Tibial nerve (tissue), 4 donors: ENCODE measurements around the gene CYP27A1.
"Not testable (repeated sequence)": the region's sequence is repeated elsewhere in the genome, so short reads cannot be mapped to it uniquely, and the experiment has no call there.

Experiments
- CTCF ChIP-seq, 5 experiments: fragments of 200-600 bp in 3 of 5; fragments of 450-650 bp in 2 of 5; sonication (generic) in 3 of 5; IDR thresholded peaks; one replicate each; pipeline ENCODE4 v1.5.1; 2016 to 2019; ENCODE audit warnings: antibody characterized with exemption in 5 of 5, mild to moderate bottlenecking in 3 of 5, moderate library complexity in 2 of 5
- EP300 ChIP-seq, 2 donors: sonication (generic); formaldehyde crosslinking; IDR thresholded peaks; one replicate each; pipeline ENCODE4 v1.6.1; 2017; ENCODE audit warnings: antibody characterized with exemption in 2 of 2, mild to moderate bottlenecking in 1 of 2
- POLR2A ChIP-seq, 2 donors: fragments of 450-650 bp; IDR thresholded peaks; one replicate each; pipeline ENCODE4 v1.6.1; 2017; ENCODE audit warnings: antibody characterized with exemption in 2 of 2, mild to moderate bottlenecking in 2 of 2, moderate library complexity in 2 of 2

GRCh38 chr2:218844334-218844733, 62.4 kb downstream of the CYP27A1 start:
- TF ChIP-seq CTCF, POLR2A, EP300 (IDR thresholded peaks at IDR 0.05): not testable (repeated sequence)
